HG03159 (cell line): ENCODE results near the gene ADCYAP1.
"Not testable (repeated sequence)": the region's sequence is repeated elsewhere in the genome, so short reads cannot be mapped to it uniquely, and the experiment has no call there.

Source experiments
- ATAC-seq: cut with Tn5 transposase; IDR thresholded peaks from one replicate; pipeline ENCODE4 v1.9.1; 2021; ENCODE audit warnings: mild to moderate bottlenecking, moderate library complexity; ENCODE audit not compliant: unreplicated experiment

ADCYAP1 gene

DNA sequence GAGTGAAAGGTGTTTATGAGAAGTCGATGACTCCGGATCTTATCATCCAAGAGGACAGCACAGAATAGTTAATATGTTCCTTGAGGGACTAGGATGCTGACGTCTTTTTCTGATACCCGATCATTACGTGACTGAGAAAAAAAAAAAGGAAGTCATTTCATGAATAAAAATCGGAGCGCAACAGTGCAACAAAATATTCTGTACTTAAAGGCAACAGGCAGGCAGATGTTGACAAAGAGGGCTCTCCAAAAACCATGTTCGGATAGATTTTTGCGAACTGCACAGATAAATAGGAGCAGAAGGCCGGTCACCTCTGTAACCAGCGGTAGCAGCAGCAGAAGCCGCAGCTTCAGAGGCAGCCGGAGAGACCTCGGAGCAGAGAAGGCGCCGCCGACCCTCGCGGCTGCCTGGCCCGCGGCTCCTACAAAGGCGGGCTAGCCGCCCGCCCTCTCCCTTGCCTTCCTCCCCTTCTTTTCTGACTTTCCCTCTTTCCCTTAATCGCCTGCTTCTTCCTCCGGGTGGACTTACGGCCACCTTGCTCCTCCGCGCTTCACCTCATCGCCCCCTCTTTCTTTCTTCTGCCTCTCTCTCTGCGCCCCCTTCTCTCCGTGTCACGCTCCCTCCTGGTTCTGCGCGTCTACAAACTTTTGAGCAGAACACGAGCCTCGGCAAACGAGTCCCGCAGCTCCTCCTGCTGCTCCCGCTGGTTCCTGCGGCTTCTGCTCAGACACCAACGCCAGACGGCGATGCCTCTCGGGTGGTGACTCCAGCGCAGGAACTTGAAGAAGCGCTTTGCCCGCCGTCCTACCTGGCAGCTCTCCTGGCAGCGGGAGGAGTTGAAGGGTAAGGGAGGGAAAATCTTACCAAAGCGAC lies at the start of gene ADCYAP1:
Gene ADCYAP1 (plus strand): TSS at position 654 of the 873 bp plus-strand sequence. CDS start 516 bp downstream, outside the sequence.
- no peak for ATAC-seq

DNA sequence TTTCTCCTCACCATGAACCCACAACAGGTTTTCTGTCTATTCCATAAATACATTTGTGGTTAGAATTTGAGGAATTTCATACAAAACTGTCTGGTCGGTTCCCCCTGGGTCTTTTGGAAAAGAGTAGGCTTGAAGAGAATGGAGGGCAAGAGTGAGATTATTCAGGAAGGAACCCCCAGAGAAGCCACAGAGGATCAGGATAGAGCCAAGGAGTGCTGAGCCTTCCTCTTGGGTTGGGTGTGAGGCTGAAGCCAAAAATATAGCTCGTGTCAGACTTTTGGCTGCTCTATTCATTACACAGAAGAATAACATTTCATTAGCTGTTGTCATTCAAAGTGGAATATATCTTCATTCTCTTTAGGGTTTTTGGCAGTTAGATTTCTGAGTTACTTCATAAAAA lies 46.7 kb upstream of the ADCYAP1 start:
- no peak for ATAC-seq

DNA sequence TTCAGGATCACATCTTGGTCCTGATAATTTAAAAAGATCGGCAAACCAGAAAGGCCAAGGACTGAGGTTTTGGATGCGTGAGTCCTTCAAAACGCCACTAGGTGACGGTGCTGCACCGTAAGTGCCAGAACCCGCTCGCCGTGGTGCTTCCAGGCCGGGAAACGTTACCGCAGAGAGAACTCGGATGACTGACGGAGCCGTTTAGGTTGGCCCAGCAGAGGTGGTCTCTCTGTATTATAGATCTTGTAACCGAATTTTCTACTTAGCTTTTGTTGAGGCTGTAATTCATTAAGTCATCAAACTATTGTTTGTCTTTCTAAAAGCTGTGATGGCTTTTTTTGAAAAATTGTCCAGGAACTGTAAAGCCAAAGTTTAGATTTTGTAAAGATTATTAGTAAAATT lies 39.8 kb upstream of the ADCYAP1 start:
- ATAC-seq, result peak; percentile 81

DNA sequence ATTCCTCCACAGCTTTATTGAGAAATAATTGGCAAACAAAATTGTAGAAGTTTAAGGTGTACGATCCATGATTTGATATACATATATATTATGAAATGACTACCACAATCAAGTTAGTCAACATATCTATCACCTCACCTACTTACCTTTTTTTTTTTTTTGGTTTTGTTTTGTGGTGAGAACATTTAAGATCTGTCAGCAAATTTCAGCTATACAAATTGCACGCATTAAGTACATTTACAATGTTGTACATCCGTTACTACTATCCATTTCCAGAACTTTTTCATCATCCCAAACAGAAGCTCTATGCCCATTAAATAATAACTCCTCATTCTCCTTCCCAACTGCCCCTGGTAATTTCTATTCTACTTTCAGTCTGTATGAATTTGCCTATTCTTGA lies 37.4 kb upstream of the ADCYAP1 start:
- no peak for ATAC-seq

DNA sequence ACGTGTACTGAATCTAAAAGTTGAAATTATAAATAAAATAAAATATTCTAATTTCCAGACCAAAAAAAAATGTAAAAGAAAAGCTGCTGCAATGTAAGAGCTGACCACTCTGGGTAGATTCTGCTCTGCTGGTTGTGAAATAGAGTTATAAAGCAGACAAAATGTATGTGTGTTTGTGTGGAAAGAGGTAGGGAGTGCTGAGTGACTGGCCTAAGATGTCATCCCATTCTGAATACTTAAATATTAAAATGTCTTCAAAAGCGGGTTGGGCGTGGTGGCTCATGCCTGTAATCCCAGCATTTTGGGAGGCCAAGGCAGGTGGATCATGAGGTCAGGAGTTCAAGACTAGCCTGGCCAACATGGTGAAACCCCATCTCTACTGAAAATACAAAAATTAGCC lies 31.2 kb upstream of the ADCYAP1 start:
- ATAC-seq, result not testable (repeated sequence)

DNA sequence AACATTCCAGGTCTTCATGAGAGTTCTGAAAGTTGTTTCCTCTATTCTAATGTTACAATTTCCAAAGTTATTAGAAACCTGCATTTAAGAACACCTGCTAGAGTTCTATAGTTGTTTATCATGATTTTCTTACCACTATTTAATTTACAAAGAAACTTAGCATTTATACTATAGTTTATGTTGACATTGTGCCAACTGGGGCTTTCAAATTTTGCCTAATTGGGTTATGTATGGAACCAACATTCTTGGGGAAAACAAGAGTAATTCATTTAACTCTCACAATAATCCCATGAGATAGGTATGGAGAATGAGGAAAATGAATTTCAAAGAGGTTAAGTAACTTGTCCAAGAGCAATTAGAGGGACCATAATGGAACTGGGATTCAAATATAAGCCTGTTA lies 28.8 kb upstream of the ADCYAP1 start:
- ATAC-seq, result no peak

DNA sequence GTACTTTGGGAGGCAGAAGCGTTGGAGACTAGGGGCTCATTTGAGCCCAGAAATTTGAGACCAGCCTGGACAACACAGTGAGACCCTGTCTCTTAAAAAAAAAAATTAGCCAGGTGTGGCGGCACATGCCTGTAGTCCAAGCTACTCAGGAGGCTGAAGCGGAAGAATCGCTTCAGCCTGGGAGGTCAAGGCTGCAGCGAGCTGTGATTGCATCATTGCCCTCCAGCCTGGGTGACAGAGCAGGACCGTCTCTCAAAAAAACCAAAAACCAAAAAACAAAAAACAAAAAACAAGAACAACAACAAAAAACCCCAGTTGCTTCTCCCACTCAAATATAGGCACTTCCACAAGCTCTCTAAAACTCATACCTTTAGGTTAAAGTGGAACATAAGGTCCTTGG lies 27.4 kb upstream of the ADCYAP1 start:
- ATAC-seq, result no peak

DNA sequence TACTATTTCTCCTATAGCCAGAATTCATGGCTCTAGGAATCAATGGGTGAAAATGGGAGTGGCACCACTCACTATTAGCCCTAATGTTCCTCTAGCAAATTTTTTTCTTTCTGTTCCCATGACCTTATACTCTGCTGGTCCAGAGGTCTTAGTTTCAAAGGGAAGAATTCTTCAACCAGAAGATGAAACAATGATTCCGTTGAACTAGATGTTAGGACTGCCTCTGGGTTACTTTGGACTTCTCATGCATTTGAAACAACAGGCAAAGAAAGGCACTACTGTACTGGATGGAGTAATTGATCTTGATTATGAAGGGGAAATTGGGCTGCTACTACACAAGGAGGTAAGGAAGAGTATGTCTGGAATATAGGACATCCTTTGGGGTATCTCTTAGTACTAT lies 18.6 kb upstream of the ADCYAP1 start:
- no peak for ATAC-seq

DNA sequence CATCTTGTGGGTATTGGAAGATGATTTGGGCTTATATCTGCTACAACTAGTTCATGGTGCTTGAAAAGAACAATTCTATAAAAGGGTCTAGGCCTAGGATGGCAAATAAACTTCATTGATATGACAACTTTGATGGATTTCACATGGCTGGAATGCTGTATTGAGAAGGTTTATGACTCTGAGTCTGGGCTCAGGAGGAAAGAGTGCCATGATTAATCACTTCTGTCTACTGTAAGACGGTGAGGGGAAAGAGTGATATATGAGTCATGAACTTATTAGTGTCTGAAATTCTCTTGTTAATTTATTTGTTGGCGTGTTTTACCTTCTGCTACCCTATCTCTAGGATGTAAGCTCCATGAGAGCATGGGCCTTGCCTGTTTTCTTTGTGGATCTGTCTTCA lies 17.0 kb upstream of the ADCYAP1 start:
- ATAC-seq, result no peak

DNA sequence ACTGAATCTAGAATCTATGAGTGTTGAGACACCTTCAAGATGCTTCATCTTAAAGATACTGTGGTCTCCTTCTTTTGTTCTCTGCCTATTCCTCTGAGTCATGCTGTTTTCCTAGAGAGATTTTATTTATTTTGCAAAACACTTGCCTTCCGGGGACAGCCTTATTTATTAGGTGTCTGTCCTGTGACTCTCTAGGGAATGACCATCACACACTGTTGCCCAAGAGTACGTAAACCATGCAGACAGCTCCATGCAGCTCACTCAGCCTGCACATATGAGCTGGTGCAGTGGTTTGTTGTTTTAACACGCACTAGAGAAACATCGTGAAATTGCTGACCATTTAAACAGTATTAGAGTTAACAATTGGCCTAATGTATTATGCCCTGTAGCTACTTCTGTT lies 12.4 kb upstream of the ADCYAP1 start:
- ATAC-seq, result no peak

DNA sequence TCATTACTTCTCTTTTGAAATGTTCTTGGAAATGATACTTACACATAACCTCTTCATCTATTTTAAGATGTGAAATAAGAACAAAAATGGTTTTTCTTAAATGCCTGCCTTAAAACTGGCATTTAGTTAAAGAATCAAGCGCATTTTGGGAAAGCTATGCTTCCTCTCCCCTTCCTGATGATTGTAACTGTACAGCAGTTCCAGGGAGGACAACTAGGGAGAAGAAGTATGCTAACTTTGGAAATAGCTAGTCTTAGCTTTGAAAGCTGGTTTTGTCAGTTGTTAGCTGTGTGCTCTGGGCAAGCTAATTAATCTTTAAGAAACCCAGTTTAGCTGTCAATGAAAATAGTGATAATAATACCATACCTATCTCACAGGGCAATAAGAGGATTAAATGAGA lies 8.4 kb upstream of the ADCYAP1 start:
- no peak for ATAC-seq

DNA sequence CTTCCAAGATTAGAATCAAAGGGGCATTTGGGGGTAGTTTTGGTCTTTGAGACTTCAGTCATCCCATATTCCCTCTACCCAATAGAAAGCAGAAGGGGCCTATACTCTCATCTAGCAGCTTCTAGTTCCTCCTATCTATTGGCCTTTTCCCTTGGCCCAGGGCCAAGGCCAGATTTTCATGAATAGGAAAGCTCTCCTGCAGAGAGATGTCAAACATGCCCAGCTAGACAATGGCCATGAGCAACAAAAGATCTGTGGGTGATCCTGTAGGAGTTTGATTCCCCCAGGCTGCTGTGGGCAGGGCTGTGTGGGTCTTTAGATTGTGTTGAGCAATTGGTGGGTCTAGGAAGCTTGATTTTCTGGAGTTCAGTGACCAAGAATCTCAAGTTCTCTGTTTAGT lies 2.9 kb upstream of the ADCYAP1 start:
- no peak for ATAC-seq

DNA sequence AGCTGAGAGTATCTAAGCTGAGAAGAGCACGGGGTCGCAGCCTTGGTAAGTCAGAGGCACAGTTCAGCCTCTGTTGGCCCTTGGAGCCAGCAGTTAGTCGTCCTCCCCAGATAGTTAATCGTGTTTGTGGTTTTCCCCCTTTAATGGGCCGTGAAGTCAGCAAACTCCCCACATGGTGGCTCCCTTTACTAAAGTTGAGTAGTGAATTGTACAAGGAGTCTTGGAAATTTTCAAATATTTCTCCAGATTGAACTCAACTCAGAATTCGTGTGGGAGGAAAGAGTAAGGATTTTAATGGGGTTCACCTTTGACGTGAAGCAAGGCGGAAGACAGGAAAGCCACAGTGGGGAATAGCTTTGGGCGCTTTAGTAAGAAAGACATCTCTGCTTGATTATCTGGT lies 2.4 kb upstream of the ADCYAP1 start:
- ATAC-seq, result no peak

DNA sequence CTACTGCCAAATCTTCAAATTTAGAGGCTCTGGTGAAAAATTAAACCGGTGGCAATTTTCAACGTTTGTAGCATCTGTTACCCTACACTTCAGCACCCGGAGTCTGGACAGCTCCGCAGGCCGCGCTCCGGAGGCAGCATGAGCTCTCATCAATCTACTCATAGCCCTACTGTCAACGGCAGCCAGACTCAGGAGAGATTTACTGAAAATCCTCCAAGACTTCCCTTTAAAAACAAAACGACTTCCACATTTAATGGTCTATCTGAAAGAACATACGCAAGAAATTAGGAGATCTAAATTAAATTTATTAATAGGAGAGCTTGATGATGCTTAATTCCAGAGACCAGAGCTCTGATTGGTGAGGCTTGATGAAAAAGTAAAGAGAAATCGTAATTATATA lies 970 bp upstream of the ADCYAP1 start:
- ATAC-seq, result peak; percentile 45

DNA sequence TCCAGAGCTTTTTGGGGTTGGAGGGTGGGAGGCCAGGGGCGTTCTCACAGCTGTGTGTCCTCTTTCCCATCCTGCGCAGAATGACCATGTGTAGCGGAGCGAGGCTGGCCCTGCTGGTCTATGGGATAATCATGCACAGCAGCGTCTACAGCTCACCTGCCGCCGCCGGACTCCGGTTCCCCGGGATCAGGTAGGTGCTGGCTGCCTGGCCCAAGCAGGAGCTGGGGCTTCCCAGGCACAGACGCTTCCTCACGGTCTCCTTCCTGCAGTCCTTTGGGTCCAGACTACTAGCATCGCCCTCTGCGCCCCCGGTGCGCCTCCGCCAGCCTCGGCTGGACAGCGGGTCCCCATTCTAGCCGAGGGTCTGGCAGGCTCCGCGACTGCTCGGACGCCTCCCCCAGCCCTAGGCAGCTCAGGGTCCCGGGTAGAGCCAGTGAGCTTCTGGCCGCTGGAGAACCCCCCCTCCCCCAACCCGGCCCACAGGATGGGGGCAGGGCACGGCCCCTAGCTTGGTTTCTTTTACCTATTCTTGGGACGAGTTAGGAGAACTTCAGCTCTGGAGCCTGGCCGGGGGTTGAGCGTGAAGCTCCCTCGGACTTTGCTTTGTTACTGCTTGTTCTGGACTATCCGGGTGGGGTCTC lies 756 bp downstream of the ADCYAP1 start:
- no peak for ATAC-seq

DNA sequence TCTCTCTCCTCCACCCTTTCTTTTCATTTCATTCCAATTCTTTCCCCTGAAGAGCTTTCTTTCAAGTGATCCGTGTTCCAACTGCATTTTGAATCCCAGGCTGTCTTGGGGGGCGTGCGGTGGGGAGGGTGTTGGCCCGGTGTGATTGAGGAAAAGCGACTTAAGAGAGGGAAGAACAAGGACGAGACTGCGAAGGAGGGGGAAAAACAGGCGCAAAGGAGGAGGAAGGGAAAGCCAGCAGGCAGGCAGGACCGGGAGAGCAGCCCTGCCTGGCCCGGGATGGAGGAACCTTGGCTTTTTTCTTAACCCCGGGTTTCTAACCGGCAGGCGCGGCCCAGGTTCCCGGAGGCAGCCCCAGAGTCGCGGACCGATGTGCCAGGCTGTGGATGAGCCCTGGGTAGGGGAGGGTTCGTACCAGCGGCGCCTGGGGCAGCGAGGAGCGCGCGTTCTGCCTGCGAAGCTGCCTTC lies 1.3 kb downstream of the ADCYAP1 start:
- ATAC-seq, result no peak

DNA sequence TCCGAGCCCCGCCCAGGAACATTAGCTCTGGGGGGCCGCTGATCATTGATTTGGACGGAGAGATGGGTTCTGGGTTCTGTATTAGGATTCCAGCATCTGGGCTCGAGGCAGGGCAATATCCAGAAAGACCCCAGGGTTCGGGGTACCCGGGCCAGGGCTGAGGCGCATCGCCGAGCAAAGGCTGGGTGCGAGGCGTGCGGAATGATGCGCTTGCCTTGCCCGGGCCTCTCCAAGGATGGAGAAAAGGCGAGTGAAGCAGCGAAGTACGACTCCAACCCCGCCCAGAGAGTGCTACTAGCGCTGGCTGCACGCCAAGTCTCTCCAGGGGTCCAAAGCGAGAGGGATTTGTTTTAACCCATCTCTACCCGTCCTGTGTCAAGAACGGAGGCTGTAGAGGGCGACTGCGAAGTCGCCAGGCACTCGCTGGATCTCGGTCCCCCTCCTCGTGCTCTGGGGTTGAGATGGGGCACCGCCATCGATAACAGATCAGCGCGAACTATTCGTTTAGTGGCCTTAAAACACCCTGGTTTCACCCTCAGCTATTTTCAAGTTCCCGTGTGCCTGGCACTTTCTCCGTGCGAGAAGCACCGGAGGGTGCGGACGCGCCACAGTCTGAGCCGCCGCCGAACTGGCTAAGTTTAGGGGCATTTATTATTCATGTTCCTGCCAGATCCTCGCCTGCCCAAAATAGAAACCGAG lies 1.9 kb downstream of the ADCYAP1 start:
- no peak for ATAC-seq

DNA sequence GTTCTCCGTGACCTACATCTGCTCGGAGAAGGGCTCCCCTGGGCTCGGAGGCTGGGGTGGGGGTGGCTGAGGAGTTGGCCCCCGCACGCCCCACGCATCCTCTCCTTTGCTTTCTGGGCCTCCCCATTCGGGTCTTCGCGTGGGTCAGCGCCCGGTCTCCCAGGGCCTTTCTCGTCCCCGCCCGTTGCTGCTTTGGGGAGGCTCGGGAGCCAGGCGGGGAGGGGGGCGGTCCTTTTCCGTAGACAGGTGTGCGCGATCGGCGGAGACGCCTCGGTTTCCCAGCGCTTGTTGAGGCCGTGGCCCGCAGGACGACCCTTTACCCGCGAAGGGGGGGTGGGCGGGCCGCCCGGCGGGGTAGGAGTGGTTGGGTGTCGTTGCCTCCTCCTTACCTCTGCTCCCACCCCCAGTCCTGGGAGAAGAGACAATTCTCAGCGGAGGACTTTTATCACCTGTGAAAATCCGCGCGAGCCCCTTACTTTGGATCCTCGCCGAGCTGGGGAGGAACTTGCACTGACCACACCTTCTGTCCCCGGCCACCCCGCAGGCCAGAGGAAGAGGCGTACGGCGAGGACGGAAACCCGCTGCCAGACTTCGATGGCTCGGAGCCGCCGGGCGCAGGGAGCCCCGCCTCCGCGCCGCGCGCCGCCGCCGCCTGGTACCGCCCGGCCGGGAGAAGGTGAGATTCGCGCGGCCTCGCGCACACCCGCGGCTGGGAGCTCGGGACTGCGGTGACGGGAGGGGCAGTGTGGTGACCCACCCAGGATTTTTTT lies 2.6 kb downstream of the ADCYAP1 start:
- ATAC-seq, result no peak

DNA sequence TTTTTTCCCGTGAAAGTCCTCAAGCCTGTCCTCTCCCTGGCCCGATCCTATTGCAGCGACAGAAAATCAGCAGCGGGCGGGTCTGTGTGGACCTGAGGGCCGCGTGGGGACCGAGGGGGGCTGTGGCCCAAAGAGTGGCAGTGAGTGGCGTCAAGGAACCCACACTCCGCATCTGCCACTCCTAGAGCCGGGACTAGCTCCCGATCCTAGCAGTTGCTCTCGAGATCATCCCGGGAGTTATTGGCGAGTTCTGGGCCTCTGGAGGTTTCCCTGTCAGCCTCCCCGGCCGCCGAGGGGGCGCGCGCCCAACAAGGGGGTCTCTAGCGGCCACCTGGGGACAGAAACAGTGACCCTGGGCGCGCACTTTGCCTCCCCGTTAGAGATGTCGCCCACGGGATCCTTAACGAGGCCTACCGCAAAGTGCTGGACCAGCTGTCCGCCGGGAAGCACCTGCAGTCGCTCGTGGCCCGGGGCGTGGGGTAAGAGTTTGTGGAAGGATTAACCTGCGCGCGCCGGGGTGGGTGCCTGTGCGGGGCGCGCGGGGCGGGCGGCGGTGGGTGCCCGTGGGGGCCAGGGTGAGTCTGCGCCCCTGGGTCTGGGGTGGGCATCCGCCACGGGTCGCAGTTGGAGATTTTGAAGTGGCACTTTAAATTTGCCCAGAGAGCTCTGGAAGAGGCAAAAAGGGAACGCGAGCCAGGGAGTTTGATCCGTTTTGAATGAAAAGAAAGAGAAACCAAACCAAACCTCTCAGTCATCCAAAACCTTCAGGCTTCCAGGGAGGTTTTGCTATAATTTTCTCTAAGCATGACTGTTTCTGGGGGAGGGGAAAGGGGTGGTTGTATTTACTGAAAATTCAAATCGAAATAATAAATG lies 3.5 kb downstream of the ADCYAP1 start:
- ATAC-seq, result no peak
